Measurements from ENCODE around the gene LBHD2.
"Not testable (repeated sequence)": the region's sequence is repeated elsewhere in the genome, so short reads cannot be mapped to it uniquely, and the experiment has no call there.

The LBHD2 gene

DNA sequence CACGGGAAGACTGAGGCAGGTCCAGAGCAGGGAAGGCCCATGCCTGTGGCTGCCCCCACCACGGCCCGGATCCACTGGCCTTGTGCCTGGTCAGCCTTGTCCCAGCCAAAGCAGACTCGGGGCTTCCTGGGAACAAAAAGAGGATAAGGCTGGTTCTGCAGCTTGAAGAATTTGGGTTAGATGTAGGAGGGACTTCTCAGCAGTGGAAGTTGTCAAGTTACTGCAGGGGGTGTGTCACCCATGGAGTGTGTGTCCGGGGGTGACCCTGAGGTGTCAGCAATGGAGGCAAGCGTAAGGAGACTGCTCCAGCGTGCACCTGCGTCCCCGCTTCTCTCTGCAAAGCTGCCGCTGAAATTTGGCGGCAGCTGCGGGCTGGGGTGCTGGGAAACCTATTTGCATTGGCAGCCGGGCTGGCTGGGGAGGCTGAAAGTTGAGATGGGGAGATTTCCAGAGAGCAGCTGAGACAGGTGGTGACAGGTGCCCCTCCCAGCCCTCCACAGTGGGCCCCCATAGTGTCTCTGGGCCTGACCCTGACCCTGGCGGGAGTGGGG lies 26.7 kb downstream of the LBHD2 start:
- TF ChIP-seq POLR2A (IDR thresholded peaks at IDR 0.05; ENCODE audit: low read depth, low read length) = no peak
- FAIRE-seq (no peak), DNase-seq (ENCODE audit: insufficient read length, low spot score) (no peak)

DNA sequence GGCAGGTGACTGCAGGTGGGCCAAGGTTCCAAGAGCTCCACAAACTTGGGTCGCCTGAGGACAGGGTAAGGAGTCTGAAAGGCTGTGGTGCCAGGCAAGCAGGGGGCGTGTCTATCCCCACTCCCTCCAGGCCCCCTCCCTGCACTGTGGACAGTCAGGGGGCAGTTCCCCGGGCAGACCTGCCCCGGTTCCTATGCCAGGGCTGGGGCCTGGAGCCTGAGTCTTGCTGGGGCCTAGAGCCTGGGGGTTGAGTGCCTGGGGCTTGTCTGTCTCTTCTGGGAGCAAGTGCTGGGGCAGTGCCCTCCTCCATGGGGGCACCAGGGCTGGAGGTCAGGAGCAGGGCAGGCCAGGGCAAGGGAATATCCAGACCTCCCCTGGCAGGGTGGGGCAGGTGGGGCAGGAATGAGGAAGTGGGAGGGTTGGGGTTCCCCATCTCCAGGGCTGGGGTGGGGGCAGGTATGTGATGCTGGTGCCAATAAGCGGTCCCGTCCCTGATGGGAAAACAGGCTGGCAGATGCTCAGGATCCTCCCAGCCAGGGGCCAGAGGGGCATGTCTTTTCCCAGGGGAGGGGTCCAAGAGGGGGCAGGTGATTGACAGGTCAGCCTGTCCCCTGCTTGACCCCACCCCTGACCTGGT lies 27.3 kb downstream of the LBHD2 start:
- no peak for DNase-seq (ENCODE audit: insufficient read length, low spot score)
- TF ChIP-seq POLR2A (IDR thresholded peaks at IDR 0.05; ENCODE audit: low read depth, low read length) = no peak
- FAIRE-seq = no peak

DNA sequence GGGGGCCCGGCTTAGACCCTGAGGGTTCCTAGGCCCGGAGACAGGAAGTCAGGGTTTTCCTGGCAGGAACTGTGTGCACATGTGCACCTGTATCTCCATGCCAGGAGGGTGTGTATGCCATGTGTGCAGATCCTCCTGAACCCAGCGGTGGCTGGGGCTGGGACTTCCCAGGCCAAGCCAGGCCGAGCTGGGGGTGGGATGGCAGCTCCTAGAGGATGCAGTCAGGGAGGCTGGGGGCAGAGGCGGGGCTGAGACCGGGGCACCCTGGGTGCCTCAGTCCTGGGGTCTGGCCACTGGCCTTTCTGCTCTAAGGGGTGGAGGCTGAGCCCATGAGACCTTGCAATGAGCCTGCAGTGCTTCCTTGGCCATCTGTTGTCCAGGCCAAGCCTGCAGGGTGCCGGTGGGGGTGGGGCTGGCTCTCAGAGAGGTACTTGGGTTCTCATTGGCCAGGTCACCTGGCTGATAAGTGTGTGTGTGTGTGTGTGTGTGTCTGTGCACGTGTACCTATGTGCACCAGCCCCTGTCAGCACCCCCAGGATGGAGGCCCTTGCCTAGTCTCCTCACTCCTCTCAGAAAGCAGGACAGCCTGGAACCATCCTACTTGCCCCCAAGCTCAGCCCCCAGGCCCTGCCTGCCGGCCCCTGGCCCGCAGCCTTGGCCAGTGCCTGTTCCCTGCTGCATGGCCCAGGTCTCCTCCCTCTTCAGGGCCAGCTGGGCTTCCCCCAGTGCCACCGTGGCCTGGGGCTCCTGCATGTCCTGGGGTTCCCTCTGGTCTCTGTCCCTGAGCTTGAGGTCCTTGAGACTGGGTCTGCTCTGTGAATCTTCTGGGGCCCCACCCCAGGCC lies 28.6 kb downstream of the LBHD2 start:
- no peak for TF ChIP-seq POLR2A (IDR thresholded peaks at IDR 0.05; ENCODE audit: low read depth, low read length)
- no peak for FAIRE-seq
- DNase-seq (ENCODE audit: insufficient read length, low spot score) = no peak

DNA sequence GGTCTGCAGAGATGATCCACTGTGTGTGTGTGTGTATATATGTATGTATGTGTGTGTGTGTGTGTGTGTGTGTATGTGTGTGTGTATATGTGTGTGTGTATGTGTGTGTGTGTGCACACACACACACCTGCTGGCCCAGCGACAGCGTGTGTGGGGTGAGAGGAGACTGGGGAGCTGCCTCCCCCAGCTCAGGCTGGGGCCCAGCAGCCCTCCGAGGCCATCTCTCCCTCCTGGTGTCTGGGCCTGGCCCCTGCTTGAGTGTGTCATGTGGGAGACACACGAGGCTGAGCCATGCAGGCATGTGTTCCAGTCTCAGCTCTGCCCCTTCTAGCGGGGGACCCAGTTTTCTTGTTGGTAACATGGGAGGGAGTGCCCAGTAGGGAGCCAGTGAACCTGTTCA lies 29.3 kb downstream of the LBHD2 start:
- no peak for TF ChIP-seq POLR2A (IDR thresholded peaks at IDR 0.05; ENCODE audit: low read depth, low read length)
- FAIRE-seq (no peak), DNase-seq (ENCODE audit: insufficient read length, low spot score) (no peak)

DNA sequence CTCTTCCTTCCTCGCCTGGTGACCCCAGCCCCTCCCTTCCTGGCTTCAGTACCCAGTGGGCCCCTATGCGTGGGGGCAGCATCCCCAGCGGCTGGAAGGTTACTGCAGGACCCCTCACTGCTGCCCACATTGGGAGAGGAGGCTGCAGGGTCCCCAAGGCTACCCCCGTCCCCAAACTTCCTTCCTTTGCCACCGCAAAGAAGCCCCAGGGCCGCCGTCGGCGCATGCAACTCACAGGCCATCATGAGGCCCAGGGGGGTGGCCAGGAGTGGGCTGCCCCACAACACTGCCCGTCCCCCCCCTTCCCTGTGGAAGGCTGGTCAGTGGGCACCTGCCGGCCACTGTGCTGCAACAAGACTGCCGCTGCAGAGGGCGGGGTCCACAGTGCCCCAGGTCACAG lies 29.8 kb downstream of the LBHD2 start:
- no peak for TF ChIP-seq POLR2A (IDR thresholded peaks at IDR 0.05; ENCODE audit: low read depth, low read length)
- DNase-seq (ENCODE audit: insufficient read length, low spot score) (no peak), FAIRE-seq (no peak)

DNA sequence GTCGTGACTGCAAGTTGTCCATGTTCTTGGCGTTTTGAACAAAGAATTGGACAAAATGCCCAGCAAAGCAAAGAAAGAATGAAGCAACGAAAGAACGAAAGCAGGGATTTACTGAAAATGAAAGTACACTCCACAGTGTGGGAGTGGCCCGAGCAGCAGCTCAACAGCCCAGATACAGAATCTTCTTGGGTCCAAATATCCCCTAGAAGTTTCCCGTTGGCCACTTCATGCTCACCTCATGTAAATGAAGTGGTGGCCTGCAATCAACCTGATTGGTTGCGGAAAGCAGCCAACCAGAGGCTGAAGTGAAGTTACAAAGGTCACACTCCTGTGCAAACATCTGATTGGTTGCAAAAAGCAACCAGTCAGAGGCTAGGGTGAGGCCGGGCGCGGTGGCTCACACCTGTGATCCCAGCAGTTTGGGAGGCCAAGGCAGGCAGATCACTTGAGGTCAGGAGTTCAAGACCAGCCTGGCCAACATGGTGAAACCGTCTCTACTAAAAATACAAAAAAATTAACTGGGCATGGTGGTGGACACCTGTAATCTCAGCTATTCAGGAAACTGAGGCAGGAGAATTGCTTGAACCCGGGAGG lies 31.2 kb downstream of the LBHD2 start:
- not testable (repeated sequence) for DNase-seq (ENCODE audit: insufficient read length, low spot score); FAIRE-seq

DNA sequence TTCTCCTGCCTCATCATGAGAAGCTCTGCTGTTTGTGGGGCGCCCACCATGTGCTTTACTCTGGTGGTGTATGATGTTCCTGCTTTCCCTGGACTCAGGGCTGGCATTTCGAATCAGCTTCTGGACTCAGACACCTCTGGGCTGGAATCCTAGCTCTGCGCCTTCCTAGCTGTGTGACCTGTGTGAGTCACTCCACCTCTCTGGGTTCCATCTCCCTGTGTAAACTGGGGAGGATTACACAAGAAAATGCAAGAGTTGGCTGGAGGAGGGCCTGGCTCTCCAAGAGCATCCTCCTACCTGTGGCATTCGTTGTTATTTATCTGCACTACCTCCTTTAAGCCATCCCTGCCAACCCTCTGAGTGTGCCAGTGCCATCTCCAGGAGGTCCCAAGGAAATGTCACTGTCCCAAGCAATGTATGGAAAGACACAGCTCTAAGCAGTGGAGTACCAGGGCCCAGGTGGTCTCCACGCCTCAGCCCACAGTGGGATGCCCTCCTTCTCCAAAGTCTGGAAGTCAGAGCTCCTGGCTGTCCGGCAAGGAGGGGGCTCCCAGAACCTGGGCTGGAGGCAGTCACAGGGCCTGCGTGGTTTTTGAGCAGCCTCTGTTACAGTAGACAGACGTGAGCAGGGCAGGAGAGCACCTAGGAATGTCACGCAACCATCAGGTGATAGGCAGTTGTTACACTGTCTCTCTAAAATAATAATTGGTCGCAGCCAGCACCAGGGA lies 32.0 kb downstream of the LBHD2 start:
- no peak for TF ChIP-seq POLR2A (IDR thresholded peaks at IDR 0.05; ENCODE audit: low read depth, low read length)
- no peak for DNase-seq (ENCODE audit: insufficient read length, low spot score)
- peak; percentile 84 for FAIRE-seq

DNA sequence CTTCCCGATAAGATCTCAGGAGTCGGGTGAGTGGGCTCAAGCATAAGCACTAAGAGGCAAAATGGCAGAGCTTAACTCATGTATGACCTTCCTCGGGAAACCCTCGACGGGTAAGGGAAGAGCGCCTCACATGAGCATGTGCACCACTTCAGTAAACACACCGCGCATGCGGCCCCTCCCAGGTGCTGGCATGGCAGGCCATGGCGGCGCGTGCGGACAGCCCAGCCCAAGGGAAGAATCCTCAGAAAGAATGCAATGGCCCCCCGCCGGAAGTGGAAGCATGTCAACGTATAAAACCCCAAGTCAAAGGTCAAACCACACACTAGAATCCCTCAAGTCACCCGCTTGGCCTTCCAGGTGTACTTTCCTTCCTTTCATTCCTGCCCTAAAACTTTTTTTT lies 32.6 kb downstream of the LBHD2 start:
- no peak for DNase-seq (ENCODE audit: insufficient read length, low spot score)
- no peak for TF ChIP-seq POLR2A (IDR thresholded peaks at IDR 0.05; ENCODE audit: low read depth, low read length)
- FAIRE-seq = no peak

DNA sequence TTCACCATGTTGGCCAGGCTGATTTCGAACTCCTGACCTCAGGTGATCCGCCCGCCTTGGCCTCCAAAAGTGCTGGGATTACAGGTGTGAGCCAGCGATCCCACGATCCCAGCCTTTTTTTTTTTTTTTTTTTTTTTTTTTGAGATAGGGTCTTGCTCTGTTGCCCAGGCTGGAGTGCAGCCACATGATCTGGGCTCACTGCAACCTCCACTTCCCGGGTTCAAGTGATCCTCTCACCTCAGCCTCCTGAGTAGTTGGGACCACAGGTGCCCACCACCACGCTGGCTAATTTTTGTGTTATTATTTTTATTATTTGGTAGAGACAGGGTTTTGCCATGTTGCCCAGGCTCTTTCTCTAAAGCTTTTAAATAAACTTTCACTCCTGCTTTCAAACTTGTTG lies 33.5 kb downstream of the LBHD2 start:
- FAIRE-seq; DNase-seq (ENCODE audit: insufficient read length, low spot score): not testable (repeated sequence)

DNA sequence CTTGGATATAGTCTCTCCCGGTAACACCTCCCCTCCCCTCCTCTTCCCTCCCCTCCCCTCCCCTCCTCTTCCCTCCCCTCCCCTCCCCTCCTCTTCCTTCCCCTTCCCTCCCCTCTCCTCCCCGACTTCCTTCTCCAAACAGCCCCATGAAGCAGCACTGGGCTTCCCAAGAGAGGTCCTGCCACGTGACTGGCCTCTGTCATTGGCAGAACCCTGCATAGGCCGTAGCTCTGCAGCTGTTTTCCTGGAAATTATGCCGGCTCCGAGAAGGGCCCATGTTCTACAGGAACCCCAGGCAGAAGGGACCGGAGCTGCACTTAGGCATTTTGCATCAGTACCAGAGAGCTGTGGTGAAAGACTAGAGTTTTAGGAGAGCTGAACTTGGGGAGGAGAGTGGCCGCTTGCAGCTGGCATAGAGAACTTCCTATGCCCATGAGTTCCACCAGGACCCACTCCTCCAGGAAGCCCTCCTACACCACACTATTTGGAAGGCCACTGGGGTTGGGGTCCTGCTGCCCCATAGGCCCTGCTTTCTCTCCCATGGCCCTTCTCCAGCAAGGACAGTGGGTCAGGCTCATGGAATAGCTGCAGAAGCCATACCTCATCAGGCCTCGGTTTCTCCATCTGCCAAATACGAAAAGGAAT lies 34.1 kb downstream of the LBHD2 start:
- DNase-seq (ENCODE audit: insufficient read length, low spot score) = no peak

DNA sequence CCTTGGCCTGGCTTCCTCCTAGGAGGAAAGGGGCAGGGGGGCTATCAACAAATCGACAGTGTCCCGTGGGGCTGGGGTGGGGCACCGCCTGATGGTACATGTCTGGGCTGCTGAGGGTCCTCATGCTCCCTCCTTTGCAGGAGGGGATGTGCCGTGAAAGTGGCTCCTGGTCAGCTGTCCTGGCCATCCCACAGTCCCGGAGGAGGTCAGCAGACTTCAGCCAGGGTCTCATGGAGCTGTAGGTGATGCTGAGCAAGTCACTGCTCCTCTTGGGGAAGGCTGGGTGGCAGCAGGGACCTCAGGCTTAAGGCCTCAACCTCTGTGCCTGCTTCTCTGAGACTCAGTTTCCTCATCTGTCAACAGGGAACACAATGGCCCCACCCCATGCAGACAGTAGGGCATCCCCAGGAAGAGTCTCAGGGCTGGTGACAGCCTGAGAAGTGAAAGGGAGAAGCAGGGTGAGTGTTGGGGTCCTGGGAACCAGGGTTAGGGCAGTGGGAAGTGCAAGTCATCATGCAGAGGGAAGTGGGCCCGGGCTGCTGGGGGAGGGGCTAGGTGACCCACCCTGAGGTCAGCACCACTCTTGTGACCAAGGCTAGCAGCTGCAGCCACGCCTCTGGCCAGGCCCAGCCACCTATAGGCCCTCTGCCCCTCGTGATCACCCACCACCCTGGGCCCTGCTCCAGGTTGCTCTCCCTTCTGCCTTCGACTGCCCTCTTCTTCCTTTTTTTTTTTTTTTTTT lies 34.8 kb downstream of the LBHD2 start:
- DNase-seq (ENCODE audit: insufficient read length, low spot score) (no peak), FAIRE-seq (no peak)
- no peak for TF ChIP-seq POLR2A (IDR thresholded peaks at IDR 0.05; ENCODE audit: low read depth, low read length)

More for the DNA sequence above, 34.1 kb downstream of the LBHD2 start:
- no peak for TF ChIP-seq POLR2A (IDR thresholded peaks at IDR 0.05; ENCODE audit: low read depth, low read length)
- FAIRE-seq = no peak

DNA sequence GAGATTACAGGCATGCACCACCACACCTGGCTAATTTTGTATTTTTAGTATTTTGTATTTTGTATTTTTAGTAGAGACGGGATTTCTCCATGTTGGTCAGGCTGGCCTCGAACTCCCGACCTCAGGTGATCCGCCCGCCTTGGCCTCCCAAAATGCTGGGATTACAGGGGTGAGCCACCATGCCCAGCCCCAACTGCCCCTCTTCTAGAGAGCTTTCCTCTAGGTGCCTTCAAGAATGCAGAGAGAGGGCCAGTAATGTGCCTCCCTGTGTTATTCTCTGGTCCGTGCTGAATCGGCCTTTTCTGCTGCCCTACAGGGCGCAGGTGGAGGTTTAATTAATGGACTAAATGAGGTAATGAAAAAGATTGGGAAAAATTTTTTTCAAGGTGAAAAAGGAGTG lies 35.5 kb downstream of the LBHD2 start:
- not testable (repeated sequence) for DNase-seq (ENCODE audit: insufficient read length, low spot score)

More for the DNA sequence above, 35.5 kb downstream of the LBHD2 start:
- not testable (repeated sequence) for FAIRE-seq
